Measurements from ENCODE around the gene GRB10. TPM values are rescaled to one million over a fixed set of nuclear protein-coding genes. Genes with fewer than 3 reads are reported as not detected.
"Not testable (repeated sequence)": the region's sequence is repeated elsewhere in the genome, so short reads cannot be mapped to it uniquely, and the experiment has no call there.

The GRB10 gene
- total RNA-seq, 1 experiment from 2014 or later = 18.2 TPM

GRCh38 chr7:50745336-50745735 is 37.4 kb downstream of the GRB10 start:
- no peak for DNase-seq (ENCODE audit: low read depth)

GRCh38 chr7:50743893-50744292 is 38.8 kb downstream of the GRB10 start:
- no peak for DNase-seq (ENCODE audit: low read depth)

GRCh38 chr7:50743016-50743415 is 39.7 kb downstream of the GRB10 start:
- DNase-seq (ENCODE audit: low read depth) = no peak

- no peak for DNase-seq (ENCODE audit: low read depth)
Observed at GRCh38 chr7:50742401-50742800, 40.3 kb downstream of the GRB10 start.

- peak; percentile 48 for DNase-seq (ENCODE audit: low read depth)
Observed at GRCh38 chr7:50739744-50740435, 42.8 kb downstream of the GRB10 start.

- no peak for DNase-seq (ENCODE audit: low read depth)
Observed at GRCh38 chr7:50738932-50739331, 43.8 kb downstream of the GRB10 start.

GRCh38 chr7:50735836-50736235 is 46.9 kb downstream of the GRB10 start:
- DNase-seq (ENCODE audit: low read depth) = not testable (repeated sequence)

GRCh38 chr7:50735333-50735732 is 47.4 kb downstream of the GRB10 start:
- DNase-seq (ENCODE audit: low read depth) = no peak

GRCh38 chr7:50734246-50734645 is 48.5 kb downstream of the GRB10 start:
- no peak for DNase-seq (ENCODE audit: low read depth)

- DNase-seq (ENCODE audit: low read depth) = peak; percentile 18
Observed at GRCh38 chr7:50733552-50733951, 49.1 kb downstream of the GRB10 start.

GRCh38 chr7:50731703-50732582 is 50.8 kb downstream of the GRB10 start:
- no peak for DNase-seq (ENCODE audit: low read depth)

- DNase-seq (ENCODE audit: low read depth) = no peak
Observed at GRCh38 chr7:50730446-50731400, 52.0 kb downstream of the GRB10 start.

GRCh38 chr7:50729962-50730361 is 52.7 kb downstream of the GRB10 start:
- no peak for DNase-seq (ENCODE audit: low read depth)

- DNase-seq (ENCODE audit: low read depth) = no peak
Observed at GRCh38 chr7:50728184-50728583, 54.5 kb downstream of the GRB10 start.

- no peak for DNase-seq (ENCODE audit: low read depth)
Observed at GRCh38 chr7:50727711-50728110, 55.0 kb downstream of the GRB10 start.

GRCh38 chr7:50727072-50727471 is 55.6 kb downstream of the GRB10 start:
- DNase-seq (ENCODE audit: low read depth) = peak; percentile 61

GRCh38 chr7:50725774-50726173 is 56.9 kb downstream of the GRB10 start:
- no peak for DNase-seq (ENCODE audit: low read depth)

GRCh38 chr7:50724526-50725520 is 57.9 kb downstream of the GRB10 start:
- DNase-seq (ENCODE audit: low read depth) = no peak

- DNase-seq (ENCODE audit: low read depth) = no peak
Observed at GRCh38 chr7:50723888-50724287, 58.8 kb downstream of the GRB10 start.

- DNase-seq (ENCODE audit: low read depth) = no peak
Observed at GRCh38 chr7:50723173-50723572, 59.5 kb downstream of the GRB10 start.
